Measurements from ENCODE around the gene SPRN. TPM values are rescaled to one million over a fixed set of nuclear protein-coding genes. Genes with fewer than 3 reads are reported as not detected.

Gene SPRN
- total RNA-seq, 1 donor from 2014 or later: not detected

Other genes starting within 250 kb of the SPRN start
- gene UTF1, start 194.4 kb downstream of the SPRN start, total RNA-seq: not detected
- 0.81 TPM for gene VENTX, start 186.8 kb downstream of the SPRN start, total RNA-seq
- gene ADAM8, start 147.8 kb downstream of the SPRN start, total RNA-seq: 35.3 TPM
- gene TUBGCP2, start 115.8 kb downstream of the SPRN start, total RNA-seq: 51.9 TPM
- gene ZNF511, start 115.7 kb downstream of the SPRN start, total RNA-seq: 37.4 TPM
- not detected for gene CALY, start 87.7 kb downstream of the SPRN start, total RNA-seq
- gene PRAP1, start 77.3 kb downstream of the SPRN start, total RNA-seq: not detected
- 20.3 TPM for gene FUOM, start 66.6 kb downstream of the SPRN start, total RNA-seq
- 130 TPM for gene ECHS1, start 51.3 kb downstream of the SPRN start, total RNA-seq
- gene PAOX, start 45.4 kb downstream of the SPRN start, total RNA-seq: 5.2 TPM
- 66.2 TPM for gene MTG1, start 30.5 kb downstream of the SPRN start, total RNA-seq
- 5.3 TPM for gene SCART1, start 29.3 kb upstream of the SPRN start, total RNA-seq
- 2.9 TPM for gene CYP2E1, start 102.7 kb upstream of the SPRN start, total RNA-seq
- 0.34 TPM for gene SYCE1, start 141.0 kb upstream of the SPRN start, total RNA-seq
- gene FRG2B, start 202.2 kb upstream of the SPRN start, total RNA-seq: not detected

All from ureter (tissue), 1 donor.